Skeletal muscle tissue (tissue), 4 donors: ENCODE measurements around the gene CCER1. TPM values are rescaled to one million over a fixed set of nuclear protein-coding genes. Genes with fewer than 3 reads are reported as not detected.

ENCODE experiments used
- H3K27ac ChIP-seq: one replicate; pipeline ENCODE4 v1.7.0; 2013; ENCODE audit warnings: mild to moderate bottlenecking, low read depth, low read length, inconsistent platforms
- H3K27me3 ChIP-seq, 3 donors: one replicate each; pipeline ENCODE4 v1.7.0; 2013; ENCODE audit warnings: low read length in 3 of 3; ENCODE audit not compliant: control insufficient read depth in 3 of 3, insufficient read depth in 3 of 3
- H3K36me3 ChIP-seq, 3 donors: one replicate each; pipeline ENCODE4 v1.7.0; 2013; ENCODE audit warnings: low read length in 3 of 3; ENCODE audit not compliant: control insufficient read depth in 3 of 3, insufficient read depth in 3 of 3
- H3K4me1 ChIP-seq, 3 donors: one replicate each; pipeline ENCODE4 v1.7.0; 2013; ENCODE audit warnings: low read length in 3 of 3, mild to moderate bottlenecking in 3 of 3; ENCODE audit not compliant: control insufficient read depth in 3 of 3, insufficient read depth in 3 of 3
- H3K4me3 ChIP-seq, 3 donors: one replicate each; pipeline ENCODE4 v1.7.0; 2013; ENCODE audit warnings: low read length in 3 of 3
- H3K9ac ChIP-seq, 3 donors: one replicate each; pipeline ENCODE4 v1.7.0; 2013; ENCODE audit warnings: low read length in 3 of 3, mild to moderate bottlenecking in 3 of 3, moderate library complexity in 2 of 3, low read depth in 1 of 3
- H3K9me3 ChIP-seq, 3 donors: one replicate each; pipeline ENCODE4 v1.7.0; 2013; ENCODE audit warnings: low read length in 3 of 3; ENCODE audit not compliant: control insufficient read depth in 3 of 3
- total RNA-seq: library from RNA; depleted of rRNA; stranded (reverse); fragments of >200 nt; gene quantifications from one replicate; pipeline ENCODE4 v1.2.3, GENCODE V29; 2014
- donor health status: Osteomylitis.

Gene CCER1
- total RNA-seq, 1 donor from 2014 or later = not detected

GRCh38 chr12:90970471-90970870, 15.5 kb upstream of the CCER1 start:
- H3K36me3 ChIP-seq = no peaks in the 10 kb centered on the region
- H3K4me1 ChIP-seq = no peaks in the 10 kb centered on the region
- no peak overlapping the region for H3K9ac ChIP-seq
- H3K4me3 ChIP-seq = no peak overlapping the region
- H3K27me3 ChIP-seq = no peaks in the 10 kb centered on the region
- no peak overlapping the region for H3K27ac ChIP-seq
- no peaks in the 10 kb centered on the region for H3K9me3 ChIP-seq

- no peaks in the 10 kb centered on the region for H3K27me3 ChIP-seq
- H3K9me3 ChIP-seq = no peaks in the 10 kb centered on the region
- H3K36me3 ChIP-seq = no peaks in the 10 kb centered on the region
- H3K4me3 ChIP-seq = no peak overlapping the region
- H3K9ac ChIP-seq = no peak overlapping the region
- no peaks in the 10 kb centered on the region for H3K4me1 ChIP-seq
- no peak overlapping the region for H3K27ac ChIP-seq
Measured at GRCh38 chr12:90969851-90970250, 14.9 kb upstream of the CCER1 start.

GRCh38 chr12:90969346-90969745, 14.4 kb upstream of the CCER1 start:
- H3K9me3 ChIP-seq = no peaks in the 10 kb centered on the region
- no peak overlapping the region for H3K9ac ChIP-seq
- no peaks in the 10 kb centered on the region for H3K4me1 ChIP-seq
- H3K27ac ChIP-seq = no peak overlapping the region
- H3K36me3 ChIP-seq = no peaks in the 10 kb centered on the region
- no peaks in the 10 kb centered on the region for H3K27me3 ChIP-seq
- no peak overlapping the region for H3K4me3 ChIP-seq

- no peaks in the 10 kb centered on the region for H3K9me3 ChIP-seq
- H3K36me3 ChIP-seq = no peaks in the 10 kb centered on the region
- H3K27ac ChIP-seq = no peak overlapping the region
- H3K4me3 ChIP-seq = no peak overlapping the region
- H3K9ac ChIP-seq = no peak overlapping the region
- H3K4me1 ChIP-seq = no peaks in the 10 kb centered on the region
- H3K27me3 ChIP-seq = no peaks in the 10 kb centered on the region
Measured at GRCh38 chr12:90965204-90965603, 10.2 kb upstream of the CCER1 start.

GRCh38 chr12:90964616-90965015, 9.6 kb upstream of the CCER1 start:
- no peak overlapping the region for H3K4me3 ChIP-seq
- no peaks in the 10 kb centered on the region for H3K9me3 ChIP-seq
- no peaks in the 10 kb centered on the region for H3K27me3 ChIP-seq
- H3K36me3 ChIP-seq = no peaks in the 10 kb centered on the region
- H3K4me1 ChIP-seq = no peaks in the 10 kb centered on the region
- no peak overlapping the region for H3K9ac ChIP-seq
- H3K27ac ChIP-seq = no peak overlapping the region

GRCh38 chr12:90963946-90964345, 9.0 kb upstream of the CCER1 start:
- H3K9ac ChIP-seq = no peak overlapping the region
- H3K4me3 ChIP-seq = no peak overlapping the region
- no peaks in the 10 kb centered on the region for H3K4me1 ChIP-seq
- H3K9me3 ChIP-seq = no peaks in the 10 kb centered on the region
- no peaks in the 10 kb centered on the region for H3K27me3 ChIP-seq
- no peaks in the 10 kb centered on the region for H3K36me3 ChIP-seq
- H3K27ac ChIP-seq = no peak overlapping the region

GRCh38 chr12:90961154-90961553, 6.2 kb upstream of the CCER1 start:
- Histone ChIP-seq H3K27ac (no peak overlapping the region), H3K4me3 (no peak overlapping the region), H3K4me1 (no peaks in the 10 kb centered on the region), H3K9me3 (no peaks in the 10 kb centered on the region), H3K27me3 (no peaks in the 10 kb centered on the region), H3K9ac (no peak overlapping the region), H3K36me3 (no peaks in the 10 kb centered on the region)

GRCh38 chr12:90959538-90960139, 4.7 kb upstream of the CCER1 start:
- Histone ChIP-seq H3K9me3 (no peaks in the 10 kb centered on the region), H3K9ac (no peak overlapping the region), H3K4me3 (no peak overlapping the region)

GRCh38 chr12:90959032-90959431, 4.1 kb upstream of the CCER1 start:
- Histone ChIP-seq H3K27me3 (no peaks in the 10 kb centered on the region), H3K9ac (no peak overlapping the region), H3K4me1 (no peaks in the 10 kb centered on the region), H3K36me3 (no peaks in the 10 kb centered on the region), H3K9me3 (no peaks in the 10 kb centered on the region), H3K4me3 (no peak overlapping the region), H3K27ac (no peak overlapping the region)

More at GRCh38 chr12:90959538-90960139, 4.7 kb upstream of the CCER1 start:
- Histone ChIP-seq H3K36me3 (no peaks in the 10 kb centered on the region), H3K4me1 (no peaks in the 10 kb centered on the region), H3K27me3 (no peaks in the 10 kb centered on the region), H3K27ac (no peak overlapping the region)

- Histone ChIP-seq H3K27ac (no peak overlapping the region), H3K36me3 (no peaks in the 10 kb centered on the region), H3K4me3 (no peak overlapping the region), H3K9ac (no peak overlapping the region), H3K27me3 (no peaks in the 10 kb centered on the region), H3K9me3 (no peaks in the 10 kb centered on the region), H3K4me1 (no peaks in the 10 kb centered on the region)
Measured at GRCh38 chr12:90958347-90958746, 3.4 kb upstream of the CCER1 start.
